Panc1 (cell line): ENCODE data around the gene STEAP3. TPM values are rescaled to one million over a fixed set of nuclear protein-coding genes. Genes with fewer than 3 reads are reported as not detected.

Source experiments
- ATAC-seq: fragments of 200-7000 bp; cut with Tn5 transposase; 2 replicates; pipeline ENCODE4 v1.9.1; 2020; ENCODE audit warnings: mild to moderate bottlenecking, moderate library complexity
- BruUV-seq: library from RNA; stranded (reverse); fragments of 400-500 nt; replicated peaks from 2 replicates; lab custom pipeline; 2021; lab: Mats Ljungman, UMichigan
- CTCF ChIA-PET: fragments of 300-600 bp; sonication (Branson Sonifier 250); formaldehyde crosslinking; loops from one replicate; lab custom pipeline; 2022; ENCODE audit warnings: antibody characterized with exemption; lab: Charles Lee
- POLR2A ChIA-PET: fragments of 300-600 bp; sonication (Branson Sonifier 250); formaldehyde crosslinking; loops from one replicate; lab custom pipeline; 2022; ENCODE audit warnings: antibody characterized with exemption; lab: Charles Lee
- DNase-seq: peaks from one replicate; pipeline ENCODE4 v3.0.0-alpha.2; 2010; ENCODE audit warnings: low read depth, low spot score
- H3K27ac ChIP-seq: 2 replicates; pipeline ENCODE4 v1.5.1; 2011; ENCODE audit warnings: mild to moderate bottlenecking, low read length, inconsistent platforms
- H3K27me3 ChIP-seq: fragments of 200-500 bp; sonication (Bioruptor generic); 2 replicates; pipeline ENCODE4 v1.6.0; 2014; ENCODE audit warnings: low read length, inconsistent platforms; ENCODE audit not compliant: control insufficient read depth, insufficient read depth
- H3K36me3 ChIP-seq: fragments of 200-500 bp; sonication (Bioruptor generic); 2 replicates; pipeline ENCODE4 v1.5.1; 2014; ENCODE audit warnings: inconsistent platforms, mild to moderate bottlenecking, low read length, moderate library complexity; ENCODE audit not compliant: control insufficient read depth, insufficient read depth
- H3K4me1 ChIP-seq: 2 replicates; pipeline ENCODE4 v1.5.1; 2011; ENCODE audit warnings: inconsistent platforms, mild to moderate bottlenecking, low read length, moderate library complexity; ENCODE audit not compliant: control insufficient read depth, insufficient read depth
- H3K4me3 ChIP-seq, 2 experiments: 2 replicates each; pipeline ENCODE4 v1.5.1; 2011 to 2012; ENCODE audit warnings: low read depth in 2 of 2, low read length in 2 of 2, mild to moderate bottlenecking in 2 of 2, inconsistent platforms in 1 of 2, moderate library complexity in 1 of 2
- H3K9me3 ChIP-seq: fragments of 200-500 bp; sonication (Bioruptor generic); 2 replicates; pipeline ENCODE4 v1.5.1; 2014; ENCODE audit warnings: low read depth, mild to moderate bottlenecking, inconsistent platforms, low read length, moderate library complexity; ENCODE audit not compliant: control insufficient read depth, insufficient read depth
- POLR2AphosphoS5 ChIP-seq: IDR thresholded peaks from 2 replicates; pipeline ENCODE4 v1.6.1; 2012; ENCODE audit warnings: mild to moderate bottlenecking, low read depth, low read length, moderate library complexity
- SIN3A ChIP-seq: IDR thresholded peaks from 2 replicates; pipeline ENCODE4 v1.6.1; 2012; ENCODE audit warnings: low read depth, mild to moderate bottlenecking, low read length, moderate library complexity, borderline replicate concordance; ENCODE audit not compliant: insufficient read depth
- TCF7L2 ChIP-seq: IDR thresholded peaks from 2 replicates; pipeline ENCODE4 v1.6.1; 2011; ENCODE audit warnings: mild to moderate bottlenecking, low read depth, low read length, inconsistent platforms
- in situ Hi-C: cut with HindIII; loops from 2 replicates; pipeline ENCODE4 v1.10.0; 2016; ENCODE audit warnings: low sequenced_read_pairs, low pct_unique_long_range_greater_than_20kb
- intact Hi-C: fragments of 100-400 bp; cut with micrococcal nuclease; formaldehyde crosslinking; loops from one replicate; pipeline ENCODE4 v1.10.0; 2022; ENCODE audit not compliant: unreplicated experiment
- total RNA-seq: library from RNA; stranded (reverse); gene quantifications from one replicate; pipeline ENCODE4 v1.2.1, GENCODE V29; 2021; ENCODE audit not compliant: unreplicated experiment
- TF ChIP-seq, protein P1 (sequence below), 2 experiments: IDR thresholded peaks; 2 replicates each; pipeline ENCODE4 v1.6.1; 2011 to 2012; ENCODE audit warnings: low read depth in 2 of 2, control low read depth in 1 of 2, low read length in 1 of 2, mild to moderate bottlenecking in 1 of 2, moderate library complexity in 1 of 2; ENCODE audit not compliant: insufficient read depth in 1 of 2
- TF ChIP-seq, protein P2 (sequence below): fragments of 450-650 bp; IDR thresholded peaks from 2 replicates; pipeline ENCODE4 v1.5.1; 2017; ENCODE audit warnings: mild to moderate bottlenecking

STEAP3 gene
- total RNA-seq, 1 experiment from 2014 or later = 44.8 TPM

GRCh38 chr2:119197529-119198239 lies 25.9 kb upstream of the STEAP3 start:
- no TSS peak for BruUV-seq
- CTCF ChIA-PET = interaction anchor here (0.5 kb wide), 1 partner anchor 127 kb away, joined by 3 read pairs; no protein-coding TSS in a partner anchor
- no peak overlapping the region for H3K4me3 ChIP-seq
- H3K27me3 ChIP-seq = no peaks in the 10 kb centered on the region
- no peak overlapping the region for H3K27ac ChIP-seq
- in situ Hi-C loops = no loop called here
- H3K36me3 ChIP-seq = no peaks in the 10 kb centered on the region
- ATAC-seq (no peak), DNase-seq (no peak)
- intact Hi-C loops = no loop called here
- no peak for TF ChIP-seq POLR2AphosphoS5
- TF ChIP-seq SIN3A = no peak
- TF ChIP-seq, protein P1, sequence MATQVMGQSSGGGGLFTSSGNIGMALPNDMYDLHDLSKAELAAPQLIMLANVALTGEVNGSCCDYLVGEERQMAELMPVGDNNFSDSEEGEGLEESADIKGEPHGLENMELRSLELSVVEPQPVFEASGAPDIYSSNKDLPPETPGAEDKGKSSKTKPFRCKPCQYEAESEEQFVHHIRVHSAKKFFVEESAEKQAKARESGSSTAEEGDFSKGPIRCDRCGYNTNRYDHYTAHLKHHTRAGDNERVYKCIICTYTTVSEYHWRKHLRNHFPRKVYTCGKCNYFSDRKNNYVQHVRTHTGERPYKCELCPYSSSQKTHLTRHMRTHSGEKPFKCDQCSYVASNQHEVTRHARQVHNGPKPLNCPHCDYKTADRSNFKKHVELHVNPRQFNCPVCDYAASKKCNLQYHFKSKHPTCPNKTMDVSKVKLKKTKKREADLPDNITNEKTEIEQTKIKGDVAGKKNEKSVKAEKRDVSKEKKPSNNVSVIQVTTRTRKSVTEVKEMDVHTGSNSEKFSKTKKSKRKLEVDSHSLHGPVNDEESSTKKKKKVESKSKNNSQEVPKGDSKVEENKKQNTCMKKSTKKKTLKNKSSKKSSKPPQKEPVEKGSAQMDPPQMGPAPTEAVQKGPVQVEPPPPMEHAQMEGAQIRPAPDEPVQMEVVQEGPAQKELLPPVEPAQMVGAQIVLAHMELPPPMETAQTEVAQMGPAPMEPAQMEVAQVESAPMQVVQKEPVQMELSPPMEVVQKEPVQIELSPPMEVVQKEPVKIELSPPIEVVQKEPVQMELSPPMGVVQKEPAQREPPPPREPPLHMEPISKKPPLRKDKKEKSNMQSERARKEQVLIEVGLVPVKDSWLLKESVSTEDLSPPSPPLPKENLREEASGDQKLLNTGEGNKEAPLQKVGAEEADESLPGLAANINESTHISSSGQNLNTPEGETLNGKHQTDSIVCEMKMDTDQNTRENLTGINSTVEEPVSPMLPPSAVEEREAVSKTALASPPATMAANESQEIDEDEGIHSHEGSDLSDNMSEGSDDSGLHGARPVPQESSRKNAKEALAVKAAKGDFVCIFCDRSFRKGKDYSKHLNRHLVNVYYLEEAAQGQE (IDR thresholded peaks at IDR 0.05; ENCODE audit: insufficient read depth in 1 of 2, low read depth in 2 of 2, low read length in 1 of 2) = no peak
- no peak for TF ChIP-seq TCF7L2
- TF ChIP-seq, protein P2, sequence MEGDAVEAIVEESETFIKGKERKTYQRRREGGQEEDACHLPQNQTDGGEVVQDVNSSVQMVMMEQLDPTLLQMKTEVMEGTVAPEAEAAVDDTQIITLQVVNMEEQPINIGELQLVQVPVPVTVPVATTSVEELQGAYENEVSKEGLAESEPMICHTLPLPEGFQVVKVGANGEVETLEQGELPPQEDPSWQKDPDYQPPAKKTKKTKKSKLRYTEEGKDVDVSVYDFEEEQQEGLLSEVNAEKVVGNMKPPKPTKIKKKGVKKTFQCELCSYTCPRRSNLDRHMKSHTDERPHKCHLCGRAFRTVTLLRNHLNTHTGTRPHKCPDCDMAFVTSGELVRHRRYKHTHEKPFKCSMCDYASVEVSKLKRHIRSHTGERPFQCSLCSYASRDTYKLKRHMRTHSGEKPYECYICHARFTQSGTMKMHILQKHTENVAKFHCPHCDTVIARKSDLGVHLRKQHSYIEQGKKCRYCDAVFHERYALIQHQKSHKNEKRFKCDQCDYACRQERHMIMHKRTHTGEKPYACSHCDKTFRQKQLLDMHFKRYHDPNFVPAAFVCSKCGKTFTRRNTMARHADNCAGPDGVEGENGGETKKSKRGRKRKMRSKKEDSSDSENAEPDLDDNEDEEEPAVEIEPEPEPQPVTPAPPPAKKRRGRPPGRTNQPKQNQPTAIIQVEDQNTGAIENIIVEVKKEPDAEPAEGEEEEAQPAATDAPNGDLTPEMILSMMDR = no peak
- POLR2A ChIA-PET = interaction anchor here (0.7 kb wide), 1 partner anchor 1259 kb away, joined by 3 read pairs; no protein-coding TSS in a partner anchor
- H3K4me1 ChIP-seq = no peaks in the 10 kb centered on the region
- no peaks in the 10 kb centered on the region for H3K9me3 ChIP-seq

DNA sequence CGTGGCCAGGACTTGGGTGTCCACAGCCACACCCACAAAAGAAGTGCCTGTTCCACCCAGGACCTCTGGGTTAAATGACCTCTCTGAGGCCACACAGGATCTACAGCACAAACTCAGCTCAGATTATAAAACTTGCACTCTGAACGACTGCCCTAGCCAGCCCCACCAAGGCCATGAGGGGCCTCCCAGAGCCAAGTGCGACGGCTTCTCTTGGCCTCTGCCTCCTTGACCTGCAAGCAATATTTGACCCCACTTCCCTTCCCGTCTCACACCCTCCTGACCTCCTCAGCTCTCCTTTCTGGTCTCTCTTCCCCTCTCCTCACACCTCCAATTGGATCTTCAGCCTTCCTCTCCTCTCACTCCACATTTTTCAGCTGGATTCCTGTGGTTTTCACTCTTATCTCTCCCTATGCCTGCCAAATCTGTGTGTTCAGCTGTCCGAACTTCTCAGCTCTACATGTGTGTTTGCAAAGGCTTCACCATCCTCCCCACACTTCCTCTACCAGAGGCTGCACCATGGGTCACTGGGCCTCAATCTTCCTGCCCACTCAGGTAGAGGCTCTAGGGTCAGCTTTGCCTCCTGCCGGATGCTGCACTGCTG lies 25.3 kb upstream of the STEAP3 start:
- DNase-seq (no peak), ATAC-seq (no peak)
- in situ Hi-C loops = no loop called here
- no peaks in the 10 kb centered on the region for H3K4me1 ChIP-seq
- H3K27me3 ChIP-seq = no peaks in the 10 kb centered on the region
- H3K27ac ChIP-seq = no peak overlapping the region
- BruUV-seq = no TSS peak
- intact Hi-C loops = no loop called here
- CTCF ChIA-PET = interaction anchor here (0.5 kb wide), 1 partner anchor 127 kb away, joined by 3 read pairs; no protein-coding TSS in a partner anchor
- H3K4me3 ChIP-seq = no peak overlapping the region
- POLR2A ChIA-PET = interaction anchor here (0.7 kb wide), 1 partner anchor 1259 kb away, joined by 3 read pairs; no protein-coding TSS in a partner anchor
- TF ChIP-seq TCF7L2 (no peak), POLR2AphosphoS5 (no peak), SIN3A (no peak)
- TF ChIP-seq, protein P1 (IDR thresholded peaks at IDR 0.05; ENCODE audit: insufficient read depth in 1 of 2, low read depth in 2 of 2, low read length in 1 of 2) = no peak
- TF ChIP-seq, protein P2 = no peak
- no peaks in the 10 kb centered on the region for H3K9me3 ChIP-seq
- H3K36me3 ChIP-seq = no peaks in the 10 kb centered on the region
